Endometrial microvascular endothelial cells (primary cell): ENCODE data around the gene NUDT14. TPM values are rescaled to one million over a fixed set of nuclear protein-coding genes. Genes with fewer than 3 reads are reported as not detected.

Source experiments
- in situ Hi-C: cut with HindIII; loops from 2 replicates; pipeline ENCODE4 v1.10.0; 2017; ENCODE audit warnings: low sequenced_read_pairs, low pct_unique_long_range_greater_than_20kb; ENCODE audit errors: inconsistent ontology term
- total RNA-seq: library from RNA; depleted of rRNA; stranded (reverse); fragments of >200 nt; gene quantifications from one replicate; pipeline ENCODE4 v1.2.3, GENCODE V29; 2015; ENCODE audit errors: inconsistent ontology term

Gene NUDT14
- total RNA-seq: 29.8 TPM

GRCh38 chr14:105180592-105181548 lies at the start of gene NUDT14:
NUDT14 (minus strand) TSS chr14:105181312; CDS start chr14:105181209, 103 bp downstream.
- in situ Hi-C loops: no loop called here

GRCh38 chr14:105229099-105229655 lies 48.1 kb upstream of the NUDT14 start:
- in situ Hi-C loops: no loop called here

GRCh38 chr14:105228562-105228961 lies 47.5 kb upstream of the NUDT14 start:
- in situ Hi-C loops: no loop called here

GRCh38 chr14:105227346-105227745 lies 46.2 kb upstream of the NUDT14 start:
- in situ Hi-C loops: no loop called here

GRCh38 chr14:105226198-105226597 lies 45.1 kb upstream of the NUDT14 start:
- in situ Hi-C loops: no loop called here

- in situ Hi-C loops: no loop called here
Measured at GRCh38 chr14:105224845-105225570, 43.9 kb upstream of the NUDT14 start.

- in situ Hi-C loops: no loop called here
Measured at GRCh38 chr14:105223770-105224544, 42.8 kb upstream of the NUDT14 start.

- in situ Hi-C loops: no loop called here
Measured at GRCh38 chr14:105223260-105223659, 42.1 kb upstream of the NUDT14 start.

- in situ Hi-C loops: no loop called here
Measured at GRCh38 chr14:105221598-105222178, 40.6 kb upstream of the NUDT14 start.

- in situ Hi-C loops: no loop called here
Measured at GRCh38 chr14:105220699-105221597, 39.8 kb upstream of the NUDT14 start.

GRCh38 chr14:105219753-105220152 lies 38.6 kb upstream of the NUDT14 start:
- in situ Hi-C loops: no loop called here

GRCh38 chr14:105219043-105219612 lies 38.0 kb upstream of the NUDT14 start:
- in situ Hi-C loops: no loop called here

GRCh38 chr14:105218611-105219010 lies 37.5 kb upstream of the NUDT14 start:
- in situ Hi-C loops: no loop called here

GRCh38 chr14:105217774-105218173 lies 36.7 kb upstream of the NUDT14 start:
- in situ Hi-C loops: no loop called here

- in situ Hi-C loops: no loop called here
Measured at GRCh38 chr14:105216490-105217247, 35.6 kb upstream of the NUDT14 start.

- in situ Hi-C loops: no loop called here
Measured at GRCh38 chr14:105215602-105216001, 34.5 kb upstream of the NUDT14 start.
